K562 (cell line): Measurements from ENCODE around the gene PHACTR3. TPM values are rescaled to one million over a fixed set of nuclear protein-coding genes. Genes with fewer than 3 reads are reported as not detected.

Experiments
- ATAC-seq: fragments of 200-7000 bp; cut with Tn5 transposase; 3 replicates; pipeline ENCODE4 v1.9.1; 2020; ENCODE audit warnings: moderate library complexity
- BruUV-seq: library from RNA; stranded (reverse); fragments of 400-500 nt; replicated peaks from 2 replicates; lab custom pipeline; 2021; lab: Mats Ljungman, UMichigan
- CTCF ChIA-PET: fragments of 300-600 bp; formaldehyde crosslinking; extraction: SDS; loops from one replicate; lab custom pipeline; 2021; ENCODE audit warnings: low intra/inter-chr PET ratio; lab: Yijun Ruan, JAX
- POLR2A ChIA-PET: fragments of 300-600, 350-650 bp; sonication (Branson Sonifier 250); formaldehyde crosslinking; extraction: SDS; loops from one replicate; lab custom pipeline; 2021; ENCODE audit warnings: antibody characterized with exemption, inconsistent platforms; lab: Yijun Ruan, JAX
- DNase-seq, 4 experiments: peaks; one replicate each; pipeline versions ENCODE4 v3.0.0 to v3.0.0-alpha.2; 2011 to 2018; ENCODE audit warnings: low spot score in 3 of 4, mixed read lengths in 3 of 4; ENCODE audit errors: extremely low read depth in 1 of 4
- FAIRE-seq: peaks from 2 replicates; lab custom pipeline; 2011; peaks lifted over from hg19 to GRCh38; lab: Jason Lieb, UNC
- H2AFZ ChIP-seq: 2 replicates; pipeline ENCODE4 v1.6.0; 2011; ENCODE audit warnings: low read depth, low read length, control low read depth, inconsistent platforms
- H3K27ac ChIP-seq: fragments of 200-600 bp; 3 replicates; pipeline ENCODE4 v1.8.0; 2011; ENCODE audit warnings: low read depth, mild to moderate bottlenecking, control low read depth, inconsistent platforms, low read length, moderate library complexity, mixed read lengths; ENCODE audit errors: extremely low read depth
- H3K27me3 ChIP-seq, 2 experiments: fragments of 300-600 bp in 1 of 2; 2 replicates in 1 of 2; 3 replicates in 1 of 2; pipeline versions ENCODE4 v1.6.0 to v1.8.0; 2011; ENCODE audit warnings: inconsistent platforms in 2 of 2, low read length in 2 of 2, mild to moderate bottlenecking in 1 of 2, mixed read lengths in 1 of 2, moderate library complexity in 1 of 2; ENCODE audit not compliant: control insufficient read depth in 2 of 2, insufficient read depth in 2 of 2
- H3K36me3 ChIP-seq: fragments of 300-600 bp; 3 replicates; pipeline ENCODE4 v1.8.0; 2011; ENCODE audit warnings: mild to moderate bottlenecking, low read length, inconsistent platforms; ENCODE audit not compliant: control insufficient read depth, insufficient read depth
- H3K4me1 ChIP-seq, 2 experiments: fragments of 200-600 bp in 1 of 2; replicated peaks in 1 of 2; 2 replicates in 1 of 2; 3 replicates in 1 of 2; pipeline versions ENCODE4 v1.5.1 to v1.8.0; 2011; ENCODE audit warnings: inconsistent platforms in 2 of 2, low read length in 2 of 2, mild to moderate bottlenecking in 1 of 2, mixed read lengths in 1 of 2, moderate library complexity in 1 of 2; ENCODE audit not compliant: control insufficient read depth in 2 of 2, insufficient read depth in 2 of 2
- H3K4me2 ChIP-seq: 2 replicates; pipeline ENCODE4 v1.6.1; 2011; ENCODE audit warnings: low read length, control low read depth, inconsistent platforms, mixed read lengths; ENCODE audit not compliant: insufficient read depth
- H3K4me3 ChIP-seq: fragments of 200-600 bp; sonication (generic), shearing (Covaris generic); 2 replicates; pipeline ENCODE4 v1.5.1; 2016; ENCODE audit warnings: control low read depth, inconsistent platforms
- H3K79me2 ChIP-seq: fragments of 200-600 bp; 3 replicates; pipeline ENCODE4 v1.8.0; 2011; ENCODE audit warnings: low read length, inconsistent platforms; ENCODE audit not compliant: control insufficient read depth, insufficient read depth
- H3K9ac ChIP-seq, 2 experiments: 2 replicates each; pipeline versions ENCODE4 v1.6.0 to v1.6.1; 2011; ENCODE audit warnings: low read depth in 2 of 2, low read length in 2 of 2, control low read depth in 1 of 2, inconsistent platforms in 1 of 2, mild to moderate bottlenecking in 1 of 2, mixed read lengths in 1 of 2; ENCODE audit not compliant: insufficient read depth in 1 of 2
- H3K9me1 ChIP-seq: one replicate; pipeline ENCODE4 v1.6.0; 2011; ENCODE audit warnings: inconsistent platforms, mild to moderate bottlenecking, low read length, moderate library complexity; ENCODE audit not compliant: control insufficient read depth, insufficient read depth
- H3K9me3 ChIP-seq: replicated peaks from 2 replicates; pipeline ENCODE4 v1.5.1; 2011; ENCODE audit warnings: low read depth, low read length, inconsistent platforms; ENCODE audit not compliant: control insufficient read depth, insufficient read depth
- H4K20me1 ChIP-seq: replicated peaks from 2 replicates; pipeline ENCODE4 v1.6.1; 2011; ENCODE audit warnings: low read length, inconsistent platforms, mixed read lengths; ENCODE audit not compliant: control insufficient read depth, insufficient read depth
- MED1 ChIP-seq: sonication (generic); formaldehyde crosslinking; IDR thresholded peaks from 2 replicates; pipeline ENCODE4 v1.8.1; 2023; ENCODE audit warnings: missing genetic modification reagents, borderline replicate concordance
- OTX1 ChIP-seq: fragments of 450-650 bp; formaldehyde crosslinking; IDR thresholded peaks from 2 replicates; pipeline ENCODE4 v1.4.0; 2022; ENCODE audit warnings: mild to moderate bottlenecking
- TCF3 ChIP-seq: sonication (generic); formaldehyde crosslinking; IDR thresholded peaks from 2 replicates; pipeline ENCODE4 v1.4.0; 2020; ENCODE audit warnings: mild to moderate bottlenecking, missing genetic modification reagents
- WGBS: fragments of 100-300 bp; shearing (Covaris generic); methylation state at CpG from one replicate; pipeline ENCODE4 v1.1.6; 2016; ENCODE audit warnings: low coverage, mixed read lengths; ENCODE audit not compliant: insufficient coverage; ENCODE audit errors: missing lambda C conversion rate; 5-methylcytosine and 5-hydroxymethylcytosine counted together
- in situ Hi-C: fragments of 300-500 bp; cut with MboI; formaldehyde crosslinking; loops from 4 replicates; pipeline ENCODE4 v1.15.0; 2018; ENCODE audit warnings: inconsistent platforms, mixed read lengths
- intact Hi-C: fragments of 100-400 bp; cut with micrococcal nuclease; formaldehyde crosslinking; loops from 2 replicates; pipeline ENCODE4 v1.14.2; 2022
- polyA plus RNA-seq, 8 experiments: library from polyadenylated mRNA; depleted of rRNA in 4 of 8; stranded (reverse) in 5 of 8; unstranded in 3 of 8; fragments of >200 nt; fragmentation: Nextera tagmentation in 2 of 8; fragmentation: Illumina TruSeq in 1 of 8; extraction: Ambion mirVana in 2 of 8; extraction: Trizol in 1 of 8; gene quantifications; 2 replicates each; pipeline versions ENCODE4 v1.2.1 to v1.2.3, GENCODE V29; 2011 to 2014; ENCODE audit warnings: inconsistent platforms in 1 of 8, missing spikeins in 1 of 8
- total RNA-seq, 7 experiments: library from RNA; depleted of rRNA in 6 of 7; stranded (reverse); fragments of >200 nt in 6 of 7; fragmentation: Illumina TruSeq in 2 of 7; extraction: Trizol in 2 of 7; gene quantifications; 2 replicates each; pipeline versions ENCODE4 v1.2.1 to v1.2.3, GENCODE V29; 2011 to 2021; ENCODE audit warnings: low replicate concordance in 1 of 7
- TF ChIP-seq, protein P1 (sequence below): sonication (generic); formaldehyde crosslinking; IDR thresholded peaks from 2 replicates; pipeline ENCODE4 v1.8.0; 2023; ENCODE audit warnings: mild to moderate bottlenecking, missing genetic modification reagents
- TF ChIP-seq, protein P2 (sequence below), 2 experiments: IDR thresholded peaks; 2 replicates each; pipeline ENCODE4 v1.6.1; 2011; ENCODE audit warnings: borderline replicate concordance in 1 of 2, control low read depth in 1 of 2, low read depth in 1 of 2, low read length in 1 of 2, mild to moderate bottlenecking in 1 of 2, mixed read lengths in 1 of 2, moderate library complexity in 1 of 2; ENCODE audit not compliant: insufficient read depth in 1 of 2, insufficient read length in 1 of 2, poor library complexity in 1 of 2, severe bottlenecking in 1 of 2; ENCODE audit errors: extremely low read depth in 1 of 2
- TF ChIP-seq, protein P3 (sequence below): fragments of 250-450 bp; sonication (Bioruptor Pico); IDR thresholded peaks from 2 replicates; pipeline ENCODE4 v1.8.0; 2022; ENCODE audit warnings: inconsistent platforms, mild to moderate bottlenecking, moderate library complexity, borderline replicate concordance
- TF ChIP-seq, protein P4 (sequence below), 2 experiments: fragments of 150-350 bp in 1 of 2; IDR thresholded peaks; 2 replicates each; pipeline ENCODE4 v1.6.1; 2012 to 2016; ENCODE audit warnings: low read depth in 2 of 2, low read length in 2 of 2, mild to moderate bottlenecking in 1 of 2, moderate library complexity in 1 of 2

The PHACTR3 gene
- total and polyA plus RNA-seq, 9 of the 15 experiments (the other 6 are each of a cell fraction or from before 2014, with no cell fraction given) = not detected

DNA sequence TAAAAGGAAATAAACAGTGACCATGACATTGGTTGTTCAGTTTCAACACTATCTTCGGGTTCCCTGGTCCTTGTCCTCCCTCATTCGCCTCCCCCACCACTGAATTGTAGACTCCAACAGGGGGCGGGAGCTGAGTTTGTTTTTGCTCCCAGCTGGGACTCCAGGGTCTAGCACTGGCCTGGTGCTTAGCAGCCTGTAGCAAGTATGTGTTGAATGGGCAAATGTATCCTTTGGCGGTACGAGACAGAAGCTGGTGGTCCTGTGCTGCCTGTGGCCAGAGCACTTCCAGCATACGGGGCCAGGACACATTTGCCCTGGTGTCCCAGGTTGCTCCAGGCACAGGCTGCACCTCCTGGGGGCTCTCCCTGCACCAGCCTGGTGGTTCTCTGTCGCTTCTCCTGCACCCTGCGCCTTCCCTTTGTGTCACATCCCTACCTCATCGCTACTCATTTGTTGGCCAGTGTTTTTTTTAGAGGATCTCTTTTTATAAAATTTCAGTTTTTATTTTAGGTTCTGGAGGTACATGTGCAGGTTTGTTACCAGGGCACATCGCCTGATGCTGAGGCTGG lies 40.1 kb downstream of the PHACTR3 start:
- WGBS = 0% methylated on average over 10 of the region's 10 CpGs
- Histone ChIP-seq H4K20me1 (no peaks in the 10 kb centered on the region), H3K27me3 (peaks cover 0 to 11% of the 10 kb centered on the region in 2 experiments; a peak in 1 of 5 replicates), H3K4me2 (no peak overlapping the region), H3K4me1 (no peaks in the 10 kb centered on the region), H3K36me3 (no peaks in the 10 kb centered on the region), H3K27ac (no peak overlapping the region), H3K4me3 (no peak overlapping the region), H3K79me2 (no peaks in the 10 kb centered on the region), H3K9me1 (no peaks in the 10 kb centered on the region), H2AFZ (no peak overlapping the region), H3K9ac (no peak overlapping the region), H3K9me3 (no peaks in the 10 kb centered on the region)
- BruUV-seq = no TSS peak
- TF ChIP-seq OTX1 (CRISPR knock-in tag) = no peak
- no peak for TF ChIP-seq TCF3 (CRISPR knock-in tag)
- TF ChIP-seq, protein P1, sequence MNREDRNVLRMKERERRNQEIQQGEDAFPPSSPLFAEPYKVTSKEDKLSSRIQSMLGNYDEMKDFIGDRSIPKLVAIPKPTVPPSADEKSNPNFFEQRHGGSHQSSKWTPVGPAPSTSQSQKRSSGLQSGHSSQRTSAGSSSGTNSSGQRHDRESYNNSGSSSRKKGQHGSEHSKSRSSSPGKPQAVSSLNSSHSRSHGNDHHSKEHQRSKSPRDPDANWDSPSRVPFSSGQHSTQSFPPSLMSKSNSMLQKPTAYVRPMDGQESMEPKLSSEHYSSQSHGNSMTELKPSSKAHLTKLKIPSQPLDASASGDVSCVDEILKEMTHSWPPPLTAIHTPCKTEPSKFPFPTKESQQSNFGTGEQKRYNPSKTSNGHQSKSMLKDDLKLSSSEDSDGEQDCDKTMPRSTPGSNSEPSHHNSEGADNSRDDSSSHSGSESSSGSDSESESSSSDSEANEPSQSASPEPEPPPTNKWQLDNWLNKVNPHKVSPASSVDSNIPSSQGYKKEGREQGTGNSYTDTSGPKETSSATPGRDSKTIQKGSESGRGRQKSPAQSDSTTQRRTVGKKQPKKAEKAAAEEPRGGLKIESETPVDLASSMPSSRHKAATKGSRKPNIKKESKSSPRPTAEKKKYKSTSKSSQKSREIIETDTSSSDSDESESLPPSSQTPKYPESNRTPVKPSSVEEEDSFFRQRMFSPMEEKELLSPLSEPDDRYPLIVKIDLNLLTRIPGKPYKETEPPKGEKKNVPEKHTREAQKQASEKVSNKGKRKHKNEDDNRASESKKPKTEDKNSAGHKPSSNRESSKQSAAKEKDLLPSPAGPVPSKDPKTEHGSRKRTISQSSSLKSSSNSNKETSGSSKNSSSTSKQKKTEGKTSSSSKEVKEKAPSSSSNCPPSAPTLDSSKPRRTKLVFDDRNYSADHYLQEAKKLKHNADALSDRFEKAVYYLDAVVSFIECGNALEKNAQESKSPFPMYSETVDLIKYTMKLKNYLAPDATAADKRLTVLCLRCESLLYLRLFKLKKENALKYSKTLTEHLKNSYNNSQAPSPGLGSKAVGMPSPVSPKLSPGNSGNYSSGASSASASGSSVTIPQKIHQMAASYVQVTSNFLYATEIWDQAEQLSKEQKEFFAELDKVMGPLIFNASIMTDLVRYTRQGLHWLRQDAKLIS (CRISPR knock-in tag) = no peak
- TF ChIP-seq, protein P2, sequence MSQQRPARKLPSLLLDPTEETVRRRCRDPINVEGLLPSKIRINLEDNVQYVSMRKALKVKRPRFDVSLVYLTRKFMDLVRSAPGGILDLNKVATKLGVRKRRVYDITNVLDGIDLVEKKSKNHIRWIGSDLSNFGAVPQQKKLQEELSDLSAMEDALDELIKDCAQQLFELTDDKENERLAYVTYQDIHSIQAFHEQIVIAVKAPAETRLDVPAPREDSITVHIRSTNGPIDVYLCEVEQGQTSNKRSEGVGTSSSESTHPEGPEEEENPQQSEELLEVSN (IDR thresholded peaks at IDR 0.05; ENCODE audit: borderline replicate concordance in 1 of 2, extremely low read depth in 1 of 2, insufficient read depth in 1 of 2, insufficient read length in 1 of 2, low read depth in 1 of 2, low read length in 1 of 2, poor library complexity in 1 of 2, severe bottlenecking in 1 of 2) = no peak
- TF ChIP-seq MED1 = no peak
- TF ChIP-seq, protein P3, sequence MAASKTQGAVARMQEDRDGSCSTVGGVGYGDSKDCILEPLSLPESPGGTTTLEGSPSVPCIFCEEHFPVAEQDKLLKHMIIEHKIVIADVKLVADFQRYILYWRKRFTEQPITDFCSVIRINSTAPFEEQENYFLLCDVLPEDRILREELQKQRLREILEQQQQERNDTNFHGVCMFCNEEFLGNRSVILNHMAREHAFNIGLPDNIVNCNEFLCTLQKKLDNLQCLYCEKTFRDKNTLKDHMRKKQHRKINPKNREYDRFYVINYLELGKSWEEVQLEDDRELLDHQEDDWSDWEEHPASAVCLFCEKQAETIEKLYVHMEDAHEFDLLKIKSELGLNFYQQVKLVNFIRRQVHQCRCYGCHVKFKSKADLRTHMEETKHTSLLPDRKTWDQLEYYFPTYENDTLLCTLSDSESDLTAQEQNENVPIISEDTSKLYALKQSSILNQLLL = no peak
- TF ChIP-seq, protein P4, sequence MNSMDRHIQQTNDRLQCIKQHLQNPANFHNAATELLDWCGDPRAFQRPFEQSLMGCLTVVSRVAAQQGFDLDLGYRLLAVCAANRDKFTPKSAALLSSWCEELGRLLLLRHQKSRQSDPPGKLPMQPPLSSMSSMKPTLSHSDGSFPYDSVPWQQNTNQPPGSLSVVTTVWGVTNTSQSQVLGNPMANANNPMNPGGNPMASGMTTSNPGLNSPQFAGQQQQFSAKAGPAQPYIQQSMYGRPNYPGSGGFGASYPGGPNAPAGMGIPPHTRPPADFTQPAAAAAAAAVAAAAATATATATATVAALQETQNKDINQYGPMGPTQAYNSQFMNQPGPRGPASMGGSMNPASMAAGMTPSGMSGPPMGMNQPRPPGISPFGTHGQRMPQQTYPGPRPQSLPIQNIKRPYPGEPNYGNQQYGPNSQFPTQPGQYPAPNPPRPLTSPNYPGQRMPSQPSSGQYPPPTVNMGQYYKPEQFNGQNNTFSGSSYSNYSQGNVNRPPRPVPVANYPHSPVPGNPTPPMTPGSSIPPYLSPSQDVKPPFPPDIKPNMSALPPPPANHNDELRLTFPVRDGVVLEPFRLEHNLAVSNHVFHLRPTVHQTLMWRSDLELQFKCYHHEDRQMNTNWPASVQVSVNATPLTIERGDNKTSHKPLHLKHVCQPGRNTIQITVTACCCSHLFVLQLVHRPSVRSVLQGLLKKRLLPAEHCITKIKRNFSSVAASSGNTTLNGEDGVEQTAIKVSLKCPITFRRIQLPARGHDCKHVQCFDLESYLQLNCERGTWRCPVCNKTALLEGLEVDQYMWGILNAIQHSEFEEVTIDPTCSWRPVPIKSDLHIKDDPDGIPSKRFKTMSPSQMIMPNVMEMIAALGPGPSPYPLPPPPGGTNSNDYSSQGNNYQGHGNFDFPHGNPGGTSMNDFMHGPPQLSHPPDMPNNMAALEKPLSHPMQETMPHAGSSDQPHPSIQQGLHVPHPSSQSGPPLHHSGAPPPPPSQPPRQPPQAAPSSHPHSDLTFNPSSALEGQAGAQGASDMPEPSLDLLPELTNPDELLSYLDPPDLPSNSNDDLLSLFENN (IDR thresholded peaks at IDR 0.05; ENCODE audit: low read depth in 2 of 2, low read length in 2 of 2) = no peak
- DNase-seq (no peak), ATAC-seq (no peak), FAIRE-seq (no peak)
- ChIA-PET POLR2A (no interaction called here), CTCF (no interaction called here)
- in situ Hi-C loops = no loop called here
- intact Hi-C loops = no loop called here
